Hepatocyte (in vitro differentiated cells): Measurements from ENCODE around the gene FCHSD2.

ENCODE experiments used
- EZH2 ChIP-seq: fragments of 200-600 bp; sonication (generic); IDR thresholded peaks from 2 replicates; pipeline ENCODE4 v1.6.1; 2016; ENCODE audit warnings: antibody characterized with exemption, mild to moderate bottlenecking, borderline replicate concordance
- EZH2phosphoT487 ChIP-seq: fragments of 200-600 bp; sonication (generic); IDR thresholded peaks from one replicate; pipeline ENCODE4 v1.6.1; 2018; ENCODE audit warnings: antibody characterized with exemption, mild to moderate bottlenecking, low read depth, moderate library complexity; ENCODE audit not compliant: unreplicated experiment, severe bottlenecking
- TF ChIP-seq, protein P1 (sequence below): fragments of 200-600 bp; sonication (generic); IDR thresholded peaks from 2 replicates; pipeline ENCODE4 v1.5.1; 2016; ENCODE audit warnings: antibody characterized with exemption, mild to moderate bottlenecking; ENCODE audit not compliant: poor library complexity

DNA sequence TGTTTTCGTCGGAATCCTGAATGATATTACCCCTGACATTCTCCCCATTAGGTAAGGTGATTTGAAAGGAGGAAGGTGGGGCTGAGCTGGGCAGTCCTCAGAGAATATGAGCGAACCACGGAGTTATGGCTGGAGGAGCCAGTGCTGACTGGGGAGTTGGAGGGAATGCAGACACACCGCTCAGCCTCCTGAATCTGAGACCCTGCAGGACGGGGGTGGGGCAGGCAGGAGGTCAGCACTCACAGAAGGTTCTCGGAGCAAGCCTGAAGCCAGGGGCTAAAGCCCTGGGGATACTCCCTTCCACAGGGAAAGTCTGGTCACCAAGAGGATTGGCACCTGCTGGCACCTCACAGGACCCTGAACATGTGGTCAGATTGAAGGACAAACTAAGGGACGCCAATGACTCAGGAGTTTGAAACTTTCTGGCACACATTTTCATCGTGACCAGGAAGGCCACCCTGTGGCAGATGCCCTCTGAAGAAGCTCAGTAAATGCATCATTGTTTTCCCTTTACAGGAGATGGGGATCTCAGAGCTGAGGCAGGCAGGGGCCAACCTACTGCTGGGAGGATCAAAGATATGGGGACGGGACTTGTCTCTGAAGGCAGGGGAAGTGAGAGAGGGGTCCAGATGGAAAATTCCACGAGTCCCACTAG, 26.9 kb upstream of the FCHSD2 start:
- TF ChIP-seq EZH2phosphoT487 (no peak), EZH2 (no peak)
- TF ChIP-seq, protein P1, sequence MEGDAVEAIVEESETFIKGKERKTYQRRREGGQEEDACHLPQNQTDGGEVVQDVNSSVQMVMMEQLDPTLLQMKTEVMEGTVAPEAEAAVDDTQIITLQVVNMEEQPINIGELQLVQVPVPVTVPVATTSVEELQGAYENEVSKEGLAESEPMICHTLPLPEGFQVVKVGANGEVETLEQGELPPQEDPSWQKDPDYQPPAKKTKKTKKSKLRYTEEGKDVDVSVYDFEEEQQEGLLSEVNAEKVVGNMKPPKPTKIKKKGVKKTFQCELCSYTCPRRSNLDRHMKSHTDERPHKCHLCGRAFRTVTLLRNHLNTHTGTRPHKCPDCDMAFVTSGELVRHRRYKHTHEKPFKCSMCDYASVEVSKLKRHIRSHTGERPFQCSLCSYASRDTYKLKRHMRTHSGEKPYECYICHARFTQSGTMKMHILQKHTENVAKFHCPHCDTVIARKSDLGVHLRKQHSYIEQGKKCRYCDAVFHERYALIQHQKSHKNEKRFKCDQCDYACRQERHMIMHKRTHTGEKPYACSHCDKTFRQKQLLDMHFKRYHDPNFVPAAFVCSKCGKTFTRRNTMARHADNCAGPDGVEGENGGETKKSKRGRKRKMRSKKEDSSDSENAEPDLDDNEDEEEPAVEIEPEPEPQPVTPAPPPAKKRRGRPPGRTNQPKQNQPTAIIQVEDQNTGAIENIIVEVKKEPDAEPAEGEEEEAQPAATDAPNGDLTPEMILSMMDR = no peak
